Astrocyte of the spinal cord (primary cell): ENCODE results near the gene CD7.
A peak's percentile ranks its signal among the peaks of the same experiment; 100 is the strongest.

ENCODE experiments used
- DNase-seq: peaks from one replicate; pipeline ENCODE4 v3.0.0; 2011; ENCODE audit warnings: low read depth, low spot score
- H3K4me3 ChIP-seq: 2 replicates; pipeline ENCODE4 v1.5.1; 2011; ENCODE audit warnings: low read depth, mild to moderate bottlenecking, low read length, moderate library complexity
- in situ Hi-C: cut with HindIII; loops from 2 replicates; pipeline ENCODE4 v1.10.0; 2017; ENCODE audit warnings: low sequenced_read_pairs
- TF ChIP-seq, protein P1 (sequence below): IDR thresholded peaks from 2 replicates; pipeline ENCODE4 v1.5.1; 2012; ENCODE audit warnings: low read depth, mild to moderate bottlenecking, low read length, inconsistent platforms

Gene CD7

GRCh38 chr17:82270651-82271050 is 46.8 kb downstream of the CD7 start:
- DNase-seq, result no peak
- TF ChIP-seq, protein P1, sequence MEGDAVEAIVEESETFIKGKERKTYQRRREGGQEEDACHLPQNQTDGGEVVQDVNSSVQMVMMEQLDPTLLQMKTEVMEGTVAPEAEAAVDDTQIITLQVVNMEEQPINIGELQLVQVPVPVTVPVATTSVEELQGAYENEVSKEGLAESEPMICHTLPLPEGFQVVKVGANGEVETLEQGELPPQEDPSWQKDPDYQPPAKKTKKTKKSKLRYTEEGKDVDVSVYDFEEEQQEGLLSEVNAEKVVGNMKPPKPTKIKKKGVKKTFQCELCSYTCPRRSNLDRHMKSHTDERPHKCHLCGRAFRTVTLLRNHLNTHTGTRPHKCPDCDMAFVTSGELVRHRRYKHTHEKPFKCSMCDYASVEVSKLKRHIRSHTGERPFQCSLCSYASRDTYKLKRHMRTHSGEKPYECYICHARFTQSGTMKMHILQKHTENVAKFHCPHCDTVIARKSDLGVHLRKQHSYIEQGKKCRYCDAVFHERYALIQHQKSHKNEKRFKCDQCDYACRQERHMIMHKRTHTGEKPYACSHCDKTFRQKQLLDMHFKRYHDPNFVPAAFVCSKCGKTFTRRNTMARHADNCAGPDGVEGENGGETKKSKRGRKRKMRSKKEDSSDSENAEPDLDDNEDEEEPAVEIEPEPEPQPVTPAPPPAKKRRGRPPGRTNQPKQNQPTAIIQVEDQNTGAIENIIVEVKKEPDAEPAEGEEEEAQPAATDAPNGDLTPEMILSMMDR, result no peak
- in situ Hi-C loops, result no loop called here
- H3K4me3 ChIP-seq, result no peak overlapping the region

GRCh38 chr17:82269882-82270500 is 47.4 kb downstream of the CD7 start:
- TF ChIP-seq, protein P1, result no peak
- H3K4me3 ChIP-seq, result no peak overlapping the region
- in situ Hi-C loops, result no loop called here
- no peak for DNase-seq

- TF ChIP-seq, protein P1, result no peak
- no peak for DNase-seq
- in situ Hi-C loops, result no loop called here
- H3K4me3 ChIP-seq, result no peak overlapping the region
These were observed 48.1 kb downstream of the CD7 start for GRCh38 chr17:82269138-82269881.

- in situ Hi-C loops, result no loop called here
- TF ChIP-seq, protein P1, result peak; percentile 9
- peak overlapping the region; percentile 7 for H3K4me3 ChIP-seq
- peak; percentile 95 for DNase-seq
These were observed 49.6 kb downstream of the CD7 start for GRCh38 chr17:82267575-82268379.

- in situ Hi-C loops, result no loop called here
- H3K4me3 ChIP-seq, result no peak overlapping the region
- TF ChIP-seq, protein P1, result no peak
- DNase-seq, result no peak
These were observed 51.3 kb downstream of the CD7 start for GRCh38 chr17:82266142-82266541.
